Caco-2 (cell line): Measurements from ENCODE around the gene NEURL1B. TPM values are rescaled to one million over a fixed set of nuclear protein-coding genes. Genes with fewer than 3 reads are reported as not detected.

Experiments used
- BruUV-seq: library from RNA; stranded (reverse); fragments of 400-500 nt; replicated peaks from 2 replicates; lab custom pipeline; 2021; lab: Mats Ljungman, UMichigan
- CTCF ChIA-PET: fragments of 300-600 bp; sonication (Branson Sonifier 250); formaldehyde crosslinking; loops from one replicate; lab custom pipeline; 2022; ENCODE audit warnings: antibody characterized with exemption; lab: Charles Lee
- POLR2A ChIA-PET: fragments of 300-600 bp; sonication (Branson Sonifier 250); formaldehyde crosslinking; loops from one replicate; lab custom pipeline; 2022; ENCODE audit warnings: antibody characterized with exemption; lab: Charles Lee
- DNase-seq, 2 experiments: peaks; one replicate each; pipeline versions ENCODE4 v3.0.0 to v3.0.0-alpha.2; 2020 to 2022
- H3K27me3 ChIP-seq: replicated peaks from 2 replicates; pipeline ENCODE4 v1.6.0; 2011; ENCODE audit warnings: low read length; ENCODE audit not compliant: control insufficient read depth, insufficient read depth
- H3K36me3 ChIP-seq: 2 replicates; pipeline ENCODE4 v1.5.1; 2011; ENCODE audit warnings: low read length; ENCODE audit not compliant: control insufficient read depth, insufficient read depth
- H3K4me1 ChIP-seq: fragments of 250-450 bp; sonication (Bioruptor Pico); 2 replicates; pipeline ENCODE4 v1.5.1; 2020; ENCODE audit warnings: mild to moderate bottlenecking
- H3K4me3 ChIP-seq: 2 replicates; pipeline ENCODE4 v1.5.1; 2011; ENCODE audit warnings: low read depth, mild to moderate bottlenecking, control low read depth, low read length
- H3K9me3 ChIP-seq: fragments of 250-450 bp; sonication (Bioruptor Pico); 2 replicates; pipeline ENCODE4 v1.5.1; 2020; ENCODE audit warnings: mild to moderate bottlenecking, moderate library complexity
- H3K27ac Mint-ChIP-seq: one replicate; pipeline ENCODE4 v1.8.0; 2022; ENCODE audit warnings: mixed read lengths; ENCODE audit not compliant: unreplicated experiment
- H3K27me3 Mint-ChIP-seq: one replicate; pipeline ENCODE4 v1.8.0; 2022; ENCODE audit warnings: mixed read lengths; ENCODE audit not compliant: insufficient read depth, unreplicated experiment
- H3K36me3 Mint-ChIP-seq: one replicate; pipeline ENCODE4 v1.8.0; 2022; ENCODE audit warnings: mild to moderate bottlenecking, mixed read lengths; ENCODE audit not compliant: insufficient read depth, unreplicated experiment
- H3K4me1 Mint-ChIP-seq: one replicate; pipeline ENCODE4 v1.8.0; 2022; ENCODE audit warnings: low read depth, mixed read lengths; ENCODE audit not compliant: unreplicated experiment
- H3K4me3 Mint-ChIP-seq: one replicate; pipeline ENCODE4 v1.8.0; 2022; ENCODE audit warnings: mild to moderate bottlenecking, moderate library complexity, mixed read lengths; ENCODE audit not compliant: unreplicated experiment
- H3K9me3 Mint-ChIP-seq: one replicate; pipeline ENCODE4 v1.8.0; 2022; ENCODE audit warnings: mixed read lengths; ENCODE audit not compliant: unreplicated experiment
- CTCF ChIP-seq, 2 experiments: fragments of 200-600 bp in 1 of 2; IDR thresholded peaks; 1 replicate in 1 of 2; 2 replicates in 1 of 2; pipeline versions ENCODE4 v1.5.1 to v1.8.0; 2011 to 2022; ENCODE audit warnings: antibody characterized with exemption in 1 of 2, control low read depth in 1 of 2, inconsistent platforms in 1 of 2, low read depth in 1 of 2, low read length in 1 of 2, mild to moderate bottlenecking in 1 of 2, moderate library complexity in 1 of 2; ENCODE audit not compliant: insufficient read depth in 1 of 2, severe bottlenecking in 1 of 2, unreplicated experiment in 1 of 2
- intact Hi-C: fragments of 100-400 bp; cut with micrococcal nuclease; formaldehyde crosslinking; loops from one replicate; pipeline ENCODE4 v1.10.0; 2022; ENCODE audit not compliant: unreplicated experiment
- total RNA-seq: library from RNA; stranded (reverse); gene quantifications from 2 replicates; pipeline ENCODE4 v1.2.3, GENCODE V29; 2022

Gene NEURL1B
- total RNA-seq, 1 experiment from 2014 or later, result 7.6 TPM

- H3K9me3 ChIP-seq, result no peaks in the 10 kb centered on the region
- BruUV-seq, result no TSS peak
- DNase-seq, result no peak
- no peaks in the 10 kb centered on the region for H3K27me3 ChIP-seq
- Mint-ChIP-seq H3K36me3 (no peaks in the 10 kb centered on the region), H3K4me1 (no peaks in the 10 kb centered on the region), H3K9me3 (no peaks in the 10 kb centered on the region), H3K4me3 (no peak overlapping the region), H3K27ac (no peak overlapping the region), H3K27me3 (no peaks in the 10 kb centered on the region)
- H3K4me1 ChIP-seq, result peaks cover 18% of the 10 kb centered on the region
- H3K36me3 ChIP-seq, result no peaks in the 10 kb centered on the region
- ChIA-PET POLR2A (no interaction called here), CTCF (interaction anchor here (0.8 kb wide), 1 partner anchor 54 kb away, joined by 3 read pairs; no protein-coding TSS in a partner anchor)
- intact Hi-C loops, result loop anchor here (5.0 kb wide), 1 partner anchor 139 kb away; no protein-coding TSS in a partner anchor
- no peak overlapping the region for H3K4me3 ChIP-seq
- TF ChIP-seq CTCF (IDR thresholded peaks at IDR 0.05; ENCODE audit: insufficient read depth in 1 of 2, low read depth in 1 of 2, low read length in 1 of 2, severe bottlenecking in 1 of 2, unreplicated experiment in 1 of 2), result no peak
Measured at GRCh38 chr5:172718527-172719114, 77.6 kb downstream of the NEURL1B start.

GRCh38 chr5:172719211-172719610 lies 78.1 kb downstream of the NEURL1B start:
- POLR2A ChIA-PET, result no interaction called here
- no peak for TF ChIP-seq CTCF (IDR thresholded peaks at IDR 0.05; ENCODE audit: insufficient read depth in 1 of 2, low read depth in 1 of 2, low read length in 1 of 2, severe bottlenecking in 1 of 2, unreplicated experiment in 1 of 2)
- Histone ChIP-seq H3K9me3 (no peaks in the 10 kb centered on the region), H3K36me3 (no peaks in the 10 kb centered on the region), H3K27me3 (no peaks in the 10 kb centered on the region), H3K4me1 (peaks cover 14% of the 10 kb centered on the region), H3K4me3 (no peak overlapping the region)
- peaks cover under 1% of the 10 kb centered on the region for H3K4me1 Mint-ChIP-seq
- no peaks in the 10 kb centered on the region for H3K36me3 Mint-ChIP-seq
- H3K9me3 Mint-ChIP-seq, result no peaks in the 10 kb centered on the region
- no TSS peak for BruUV-seq
- no peak for DNase-seq
- H3K27ac Mint-ChIP-seq, result no peak overlapping the region
- H3K27me3 Mint-ChIP-seq, result no peaks in the 10 kb centered on the region
- no peak overlapping the region for H3K4me3 Mint-ChIP-seq
- CTCF ChIA-PET, result interaction anchor here (0.8 kb wide), 1 partner anchor 53 kb away, joined by 3 read pairs; no protein-coding TSS in a partner anchor
- intact Hi-C loops, result loop anchor here (5.0 kb wide), 1 partner anchor 138 kb away; no protein-coding TSS in a partner anchor

GRCh38 chr5:172720655-172721054 lies 79.6 kb downstream of the NEURL1B start:
- H3K27me3 ChIP-seq, result no peaks in the 10 kb centered on the region
- intact Hi-C loops, result no loop called here
- peaks cover 8% of the 10 kb centered on the region for H3K4me1 Mint-ChIP-seq
- H3K27ac Mint-ChIP-seq, result no peak overlapping the region
- ChIA-PET CTCF (interaction anchor here (1.0 to 1.4 kb wide), 2 partner anchors 44 to 207 kb away, joined by 3 to 7 read pairs; no protein-coding TSS in a partner anchor), POLR2A (interaction anchor here (0.6 kb wide), 1 partner anchor 318 kb away, joined by 3 read pairs; no protein-coding TSS in a partner anchor)
- H3K4me1 ChIP-seq, result peaks cover 16% of the 10 kb centered on the region
- no peaks in the 10 kb centered on the region for H3K27me3 Mint-ChIP-seq
- H3K36me3 ChIP-seq, result no peaks in the 10 kb centered on the region
- H3K4me3 ChIP-seq, result no peak overlapping the region
- BruUV-seq, result no TSS peak
- H3K9me3 ChIP-seq, result no peaks in the 10 kb centered on the region
- no peak for DNase-seq
- TF ChIP-seq CTCF (IDR thresholded peaks at IDR 0.05; ENCODE audit: insufficient read depth in 1 of 2, low read depth in 1 of 2, low read length in 1 of 2, severe bottlenecking in 1 of 2, unreplicated experiment in 1 of 2), result no peak
- H3K36me3 Mint-ChIP-seq, result no peaks in the 10 kb centered on the region
- H3K9me3 Mint-ChIP-seq, result no peaks in the 10 kb centered on the region
- H3K4me3 Mint-ChIP-seq, result no peak overlapping the region
